Fibroblast of the aortic adventitia (primary cell): ENCODE results near the gene C5AR1. TPM values are rescaled to one million over a fixed set of nuclear protein-coding genes. Genes with fewer than 3 reads are reported as not detected.
"Not testable (repeated sequence)": the region's sequence is repeated elsewhere in the genome, so short reads cannot be mapped to it uniquely, and the experiment has no call there.

Experiments used
- DNase-seq: peaks from one replicate; pipeline ENCODE4 v3.0.0-alpha.2; 2010; ENCODE audit warnings: low read depth
- H3K4me3 ChIP-seq: 2 replicates; pipeline ENCODE4 v1.5.1; 2011; ENCODE audit warnings: low read depth, mild to moderate bottlenecking, control low read depth, low read length, moderate library complexity
- total RNA-seq: library from RNA; depleted of rRNA; stranded (reverse); fragments of >200 nt; gene quantifications from 2 replicates; pipeline ENCODE4 v1.2.3, GENCODE V29; 2012; ENCODE audit warnings: low replicate concordance
- TF ChIP-seq, protein P1 (sequence below): IDR thresholded peaks from 2 replicates; pipeline ENCODE4 v1.5.1; 2011; ENCODE audit warnings: mild to moderate bottlenecking, low read length, control low read depth, inconsistent platforms; ENCODE audit not compliant: insufficient read depth

The C5AR1 gene
- total RNA-seq, 1 donor = 0.09 TPM

DNA sequence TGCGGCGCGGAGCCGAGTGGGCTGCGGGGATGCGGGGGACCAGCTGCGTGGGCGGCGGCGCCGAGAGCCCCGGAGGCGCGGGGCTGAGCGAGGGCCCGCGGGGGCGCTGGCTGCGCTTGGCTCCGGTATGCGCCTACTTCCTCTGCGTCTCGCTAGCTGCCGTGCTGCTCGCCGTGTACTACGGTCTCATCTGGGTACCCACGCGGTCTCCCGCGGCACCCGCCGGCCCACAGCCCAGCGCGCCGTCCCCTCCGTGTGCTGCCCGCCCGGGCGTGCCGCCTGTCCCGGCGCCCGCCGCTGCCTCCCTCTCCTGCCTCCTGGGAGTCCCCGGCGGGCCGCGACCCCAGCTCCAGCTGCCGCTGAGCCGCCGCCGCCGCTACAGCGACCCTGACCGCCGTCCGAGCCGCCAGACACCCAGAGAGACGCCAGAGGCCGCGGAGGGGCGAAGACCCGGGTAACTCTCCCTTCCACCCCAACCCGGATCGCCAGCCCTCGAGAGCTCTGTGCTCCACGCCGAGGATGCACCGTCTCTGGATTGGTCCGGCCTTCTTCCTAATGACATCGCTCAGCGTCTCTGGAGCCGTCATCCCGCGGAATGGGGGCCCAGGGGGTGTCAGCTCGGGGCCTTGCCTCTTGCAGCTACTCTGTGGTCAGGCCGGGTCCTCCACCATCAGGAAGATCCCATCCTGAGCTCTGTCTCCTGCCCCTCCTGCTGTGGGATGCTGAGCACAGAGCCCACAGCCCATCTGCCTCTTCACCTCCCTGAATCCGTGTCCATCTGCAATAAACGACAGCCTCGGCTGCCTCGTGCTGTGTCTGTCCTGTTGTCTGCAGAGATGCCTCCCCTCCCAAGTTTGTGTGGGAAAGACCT is 34.5 kb upstream of the C5AR1 start:
- TF ChIP-seq, protein P1, sequence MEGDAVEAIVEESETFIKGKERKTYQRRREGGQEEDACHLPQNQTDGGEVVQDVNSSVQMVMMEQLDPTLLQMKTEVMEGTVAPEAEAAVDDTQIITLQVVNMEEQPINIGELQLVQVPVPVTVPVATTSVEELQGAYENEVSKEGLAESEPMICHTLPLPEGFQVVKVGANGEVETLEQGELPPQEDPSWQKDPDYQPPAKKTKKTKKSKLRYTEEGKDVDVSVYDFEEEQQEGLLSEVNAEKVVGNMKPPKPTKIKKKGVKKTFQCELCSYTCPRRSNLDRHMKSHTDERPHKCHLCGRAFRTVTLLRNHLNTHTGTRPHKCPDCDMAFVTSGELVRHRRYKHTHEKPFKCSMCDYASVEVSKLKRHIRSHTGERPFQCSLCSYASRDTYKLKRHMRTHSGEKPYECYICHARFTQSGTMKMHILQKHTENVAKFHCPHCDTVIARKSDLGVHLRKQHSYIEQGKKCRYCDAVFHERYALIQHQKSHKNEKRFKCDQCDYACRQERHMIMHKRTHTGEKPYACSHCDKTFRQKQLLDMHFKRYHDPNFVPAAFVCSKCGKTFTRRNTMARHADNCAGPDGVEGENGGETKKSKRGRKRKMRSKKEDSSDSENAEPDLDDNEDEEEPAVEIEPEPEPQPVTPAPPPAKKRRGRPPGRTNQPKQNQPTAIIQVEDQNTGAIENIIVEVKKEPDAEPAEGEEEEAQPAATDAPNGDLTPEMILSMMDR = no peak
- H3K4me3 ChIP-seq = peak overlapping the region; percentile 65
- DNase-seq = no peak

DNA sequence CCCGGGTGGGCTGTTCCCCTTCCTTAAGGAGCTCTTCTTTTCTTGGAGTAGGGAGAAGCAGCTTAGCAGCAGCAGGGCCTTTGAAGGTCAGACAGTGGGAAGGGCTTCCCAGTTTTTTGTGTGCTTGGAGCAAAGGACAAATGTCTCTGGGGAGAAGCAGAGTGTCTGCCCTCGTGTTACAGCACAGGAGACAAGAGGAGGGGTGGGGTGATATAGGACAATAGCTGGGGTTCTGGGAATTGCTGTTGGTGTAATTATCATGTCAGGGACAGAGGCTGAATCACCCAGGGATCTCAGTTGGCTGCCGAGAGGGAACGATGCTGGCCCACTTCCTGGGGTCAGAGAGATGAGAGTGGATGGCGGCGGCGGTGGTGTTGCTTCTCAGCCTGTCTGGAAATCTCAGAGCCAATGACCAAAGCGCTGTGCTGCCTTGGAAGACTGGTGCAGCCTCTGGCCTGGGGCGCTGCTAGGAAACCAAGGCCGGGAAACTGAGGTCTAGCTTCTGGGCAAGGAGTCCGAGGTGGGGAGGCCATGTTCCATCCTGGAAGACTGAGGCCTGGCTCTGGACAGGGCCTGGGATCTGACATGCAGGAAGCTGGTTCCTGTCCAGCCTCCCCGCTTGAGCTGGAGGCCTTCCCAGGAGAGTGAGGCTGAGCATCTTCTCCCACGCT is 33.7 kb upstream of the C5AR1 start:
- DNase-seq = peak; percentile 73
- H3K4me3 ChIP-seq = peak overlapping the region; percentile 65
- TF ChIP-seq, protein P1 = no peak

DNA sequence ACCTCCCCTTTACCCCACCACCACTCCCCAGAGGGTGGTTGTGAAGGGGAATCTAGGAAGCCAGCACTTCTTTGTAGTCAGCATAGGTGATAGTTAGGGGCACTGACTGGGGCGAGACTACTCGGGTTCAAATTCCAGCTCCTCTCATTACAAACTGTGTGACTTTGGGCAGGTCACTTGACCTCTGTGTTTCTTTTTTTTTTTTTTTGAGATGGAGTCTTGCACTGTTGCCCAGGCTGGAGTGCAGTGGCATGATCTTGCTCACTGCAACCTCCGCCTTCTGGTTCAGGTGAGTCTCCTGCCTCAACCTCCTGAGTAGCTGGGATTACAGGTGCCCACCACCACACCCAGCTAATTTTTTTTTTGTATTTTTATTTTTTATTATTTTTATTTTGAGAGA is 33.1 kb upstream of the C5AR1 start:
- not testable (repeated sequence) for DNase-seq, H3K4me3 ChIP-seq

DNA sequence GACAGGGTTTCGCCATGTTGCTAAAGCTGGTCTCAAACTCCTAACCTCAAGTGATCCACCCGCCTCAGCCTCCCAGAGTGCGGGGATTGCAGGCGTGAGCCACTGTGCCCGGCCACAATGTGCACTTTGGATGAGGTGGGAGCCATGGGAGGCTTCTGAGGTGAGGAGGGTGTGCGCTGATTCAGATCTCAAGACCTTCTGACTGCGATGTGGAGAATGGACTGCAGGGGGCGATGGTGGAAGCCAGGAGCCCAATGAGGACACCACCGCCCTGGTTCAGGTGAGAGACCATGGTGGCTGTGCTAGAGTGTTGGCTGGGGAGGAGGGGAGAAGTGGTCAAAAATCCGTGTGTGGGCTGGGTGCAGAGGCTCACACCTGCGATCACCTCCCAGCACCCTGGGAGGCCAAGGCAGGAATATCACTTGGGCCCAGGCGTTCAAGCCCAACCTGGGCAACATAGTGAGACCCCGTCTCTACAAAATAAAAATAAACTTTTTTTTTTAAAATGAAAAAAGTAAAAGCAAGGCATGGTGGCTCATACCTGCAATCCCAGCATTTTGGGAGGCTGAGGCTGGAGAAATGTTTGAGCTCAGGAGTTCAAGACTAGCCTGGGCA is 29.4 kb upstream of the C5AR1 start:
- no peak for DNase-seq
- TF ChIP-seq, protein P1 = peak; percentile 57
- no peak overlapping the region for H3K4me3 ChIP-seq

DNA sequence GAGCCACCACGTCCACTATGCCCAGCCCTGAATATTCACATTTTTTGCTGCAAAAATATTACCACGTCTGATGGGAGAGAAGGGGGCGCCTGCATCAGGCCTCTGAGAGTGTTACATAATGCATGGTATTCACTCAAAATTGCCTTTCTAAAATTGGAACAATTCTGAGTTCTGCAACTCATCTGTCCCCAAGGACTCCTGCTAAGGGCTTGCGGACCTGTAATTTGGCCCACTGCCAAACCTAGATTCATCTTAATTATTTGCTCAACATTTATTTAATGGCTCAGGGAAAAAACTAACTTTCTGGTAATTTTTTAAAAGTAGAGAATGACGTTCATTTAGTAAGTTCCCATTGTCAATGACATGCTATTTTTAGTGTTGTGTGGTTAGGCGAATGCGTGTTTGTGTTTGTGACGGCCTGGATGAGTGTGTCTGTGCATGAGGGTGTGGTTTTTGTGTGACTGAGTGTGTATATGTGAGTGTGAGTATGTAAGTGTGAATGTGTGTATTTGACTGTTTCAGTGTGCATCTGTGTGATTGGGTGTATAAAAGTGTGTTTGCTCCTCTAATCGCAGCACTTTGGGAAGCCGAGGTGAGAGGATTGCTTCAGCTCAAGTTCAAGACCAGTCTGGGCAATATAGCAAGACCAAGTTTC is 26.1 kb upstream of the C5AR1 start:
- no peak for DNase-seq
- H3K4me3 ChIP-seq = no peak overlapping the region
- TF ChIP-seq, protein P1 = no peak

DNA sequence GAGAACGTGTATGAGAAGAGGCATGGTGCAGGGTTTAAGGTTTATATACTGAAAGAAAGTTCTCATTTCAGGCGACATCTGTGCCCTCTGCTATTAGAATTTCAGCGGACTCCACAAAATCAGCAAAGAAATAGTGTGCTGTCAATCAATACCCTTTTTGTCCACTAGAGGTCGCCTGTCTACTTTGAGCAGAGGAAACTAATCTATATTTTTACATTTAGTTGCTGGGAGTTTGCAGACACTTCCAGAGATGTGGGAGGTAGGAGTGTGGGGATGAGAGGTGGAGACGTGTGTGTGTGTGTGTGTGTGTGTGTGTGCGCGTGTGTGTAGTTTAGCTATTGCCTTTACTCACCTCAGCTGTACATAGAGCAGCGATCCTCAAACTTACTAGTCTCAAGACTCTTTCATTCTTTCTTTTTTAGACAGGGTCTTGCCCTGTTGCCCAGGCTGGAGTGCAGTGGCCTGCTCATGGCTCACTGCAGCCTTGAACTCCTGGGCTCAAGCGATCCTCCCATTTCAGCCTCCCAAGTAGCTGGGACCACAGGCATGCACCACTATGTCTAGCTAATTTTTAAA is 25.2 kb upstream of the C5AR1 start:
- H3K4me3 ChIP-seq = no peak overlapping the region
- DNase-seq = peak; percentile 80
- TF ChIP-seq, protein P1 = peak; percentile 85
